ENCODE results near the gene C2orf76. TPM values are rescaled to one million over a fixed set of nuclear protein-coding genes. Genes with fewer than 3 reads are reported as not detected.

C2orf76 gene
- total and polyA plus RNA-seq, 2 of the 4 experiments (the other 2 are of a cell fraction) = 10.6 to 12.6 TPM

GRCh38 chr2:119402645-119403560, 36.3 kb upstream of the C2orf76 start:
- Histone ChIP-seq H3K18ac (ENCODE audit: low read depth, low read length) (no peak overlapping the region), H3K4me2 (ENCODE audit: low read depth, low read length) (no peak overlapping the region), H2BK5ac (ENCODE audit: low read depth, low read length, poor library complexity, severe bottlenecking) (no peak overlapping the region), H4K91ac (ENCODE audit: insufficient read depth, low read depth, low read length) (no peak overlapping the region), H3K14ac (replicated peaks; ENCODE audit: low read depth, low read length) (no peak overlapping the region), H4K8ac (ENCODE audit: low read depth in 2 of 2, low read length in 2 of 2) (no peak overlapping the region), H2BK20ac (ENCODE audit: low read depth, low read length) (no peak overlapping the region), H2AK9ac (replicated peaks; ENCODE audit: low read depth, low read length, poor library complexity) (no peak overlapping the region), H3K36me3 (ENCODE audit: control insufficient read depth, insufficient read depth, low read length) (no peaks in the 10 kb centered on the region), H3K27me3 (ENCODE audit: control insufficient read depth, insufficient read depth, low read length) (peaks cover 3% of the 10 kb centered on the region), H2AFZ (replicated peaks; ENCODE audit: low read length, poor library complexity) (no peak overlapping the region), H2AK5ac (ENCODE audit: low read depth, low read length) (no peak overlapping the region), H2BK15ac (ENCODE audit: low read depth, low read length) (no peak overlapping the region), H2BK120ac (ENCODE audit: low read depth, low read length) (no peak overlapping the region), H3K4ac (ENCODE audit: low read depth, low read length) (no peak overlapping the region), H3K27ac (ENCODE audit: insufficient read depth, low read length) (no peak overlapping the region), H3K56ac (ENCODE audit: extremely low read depth, insufficient read depth, low read length) (no peak overlapping the region), H3K9ac (ENCODE audit: low read depth, low read length) (no peak overlapping the region), H3K9me3 (ENCODE audit: control insufficient read depth, insufficient read depth, low read length) (no peaks in the 10 kb centered on the region), H4K5ac (ENCODE audit: low read depth, low read length) (no peak overlapping the region), H3K4me1 (ENCODE audit: control insufficient read depth, insufficient read depth, low read length) (no peaks in the 10 kb centered on the region), H3K9me1 (ENCODE audit: insufficient read depth, low read length) (no peaks in the 10 kb centered on the region), H3K79me1 (ENCODE audit: low read depth in 1 of 2, low read length in 2 of 2) (no peaks in the 10 kb centered on the region), H4K20me1 (ENCODE audit: insufficient read depth, low read length) (no peaks in the 10 kb centered on the region), H3K4me3 (ENCODE audit: insufficient read depth, low read depth, low read length) (no peak overlapping the region), H3K23ac (ENCODE audit: low read depth, low read length) (no peak overlapping the region)
- CTCF ChIA-PET = interaction anchor here (0.5 kb wide), 1 partner anchor 909 kb away, joined by 3 read pairs; no protein-coding TSS in a partner anchor
- in situ Hi-C loops (cut with MboI; ENCODE audit: low sequenced_read_pairs) = no loop called here
- 63% methylated on average over 5 of the region's 10 CpGs; no CpG with 5 or more reads in 1 of the 2 experiments for WGBS, 2 experiments (ENCODE audit: extremely low coverage in 2 of 2, insufficient read length in 1 of 2)
- POLR2A ChIA-PET (ENCODE audit: unreplicated experiment) = no interaction called here
- DNase-seq (no peak), ATAC-seq (ENCODE audit: low read depth) (no peak)
- intact Hi-C loops (cut with micrococcal nuclease) = no loop called here
- dilution Hi-C loops (cut with HindIII; ENCODE audit: low sequenced_read_pairs, unreplicated experiment) = no loop called here
- no TSS peak for BruUV-seq (replicated peaks)
- no peak for TF ChIP-seq POLR2A (IDR thresholded peaks at IDR 0.05; ENCODE audit: low read depth, low read length)
- no peak for TF ChIP-seq FOS (IDR thresholded peaks at IDR 0.05; ENCODE audit: low read depth, low read length)
- TF ChIP-seq RCOR1 (IDR thresholded peaks at IDR 0.05; ENCODE audit: insufficient replicate concordance, low read length) = no peak
- TF ChIP-seq BHLHE40 (IDR thresholded peaks at IDR 0.05; ENCODE audit: low read depth, low read length) = no peak
- TF ChIP-seq ELK1 (IDR thresholded peaks at IDR 0.05; ENCODE audit: borderline replicate concordance, low read depth, low read length) = no peak
- TF ChIP-seq RFX5 (IDR thresholded peaks at IDR 0.05; ENCODE audit: low read depth, low read length) = no peak
- no peak for TF ChIP-seq SMC3 (IDR thresholded peaks at IDR 0.05; ENCODE audit: low read depth, low read length)
- TF ChIP-seq CTCF (conservative IDR thresholded peaks at IDR 0.05; ENCODE audit: low read depth, low read length) = no peak
- no peak for TF ChIP-seq MAFK (IDR thresholded peaks at IDR 0.05; ENCODE audit: low read depth, low read length)
- TF ChIP-seq USF2 (IDR thresholded peaks at IDR 0.05; ENCODE audit: low read depth, low read length) = no peak
- no peak for TF ChIP-seq CEBPB (IDR thresholded peaks at IDR 0.05; ENCODE audit: low read depth, low read length)
- no peak for TF ChIP-seq CHD1 (IDR thresholded peaks at IDR 0.05; ENCODE audit: low read depth, low read length)
- no peak for TF ChIP-seq MXI1 (IDR thresholded peaks at IDR 0.05; ENCODE audit: borderline replicate concordance, low read depth, low read length)
- no peak for TF ChIP-seq RAD21 (IDR thresholded peaks at IDR 0.05; ENCODE audit: low read length)
- TF ChIP-seq NFE2L2 (IDR thresholded peaks at IDR 0.05; ENCODE audit: low read depth, low read length) = no peak
